Frontal cortex (tissue), 4 donors: Measurements from ENCODE around the gene CIT. TPM values are rescaled to one million over a fixed set of nuclear protein-coding genes. Genes with fewer than 3 reads are reported as not detected.

Experiments
- DNase-seq, 2 donors: peaks; one replicate each; pipeline ENCODE4 v3.0.0; 2012; ENCODE audit warnings: low spot score in 2 of 2
- FAIRE-seq: peaks from 2 replicates; lab custom pipeline; 2012; peaks lifted over from hg19 to GRCh38; lab: Jason Lieb, UNC
- total RNA-seq: library from RNA; depleted of rRNA; stranded (reverse); fragments of >200 nt; gene quantifications from one replicate; pipeline ENCODE4 v1.2.3, GENCODE V29; 2014
- donor health status: control.
- donor health status: control.
- donor health status: control.

CIT gene
- total RNA-seq, 1 donor from 2014 or later = 11.4 TPM

- DNase-seq (no peak), FAIRE-seq (no peak)
These were observed 69.7 kb downstream of the CIT start for GRCh38 chr12:119807380-119807779.

GRCh38 chr12:119804011-119804641, 73.0 kb downstream of the CIT start:
- FAIRE-seq (no peak), DNase-seq (peak in 1 of 2 donors; percentile 62)

DNA sequence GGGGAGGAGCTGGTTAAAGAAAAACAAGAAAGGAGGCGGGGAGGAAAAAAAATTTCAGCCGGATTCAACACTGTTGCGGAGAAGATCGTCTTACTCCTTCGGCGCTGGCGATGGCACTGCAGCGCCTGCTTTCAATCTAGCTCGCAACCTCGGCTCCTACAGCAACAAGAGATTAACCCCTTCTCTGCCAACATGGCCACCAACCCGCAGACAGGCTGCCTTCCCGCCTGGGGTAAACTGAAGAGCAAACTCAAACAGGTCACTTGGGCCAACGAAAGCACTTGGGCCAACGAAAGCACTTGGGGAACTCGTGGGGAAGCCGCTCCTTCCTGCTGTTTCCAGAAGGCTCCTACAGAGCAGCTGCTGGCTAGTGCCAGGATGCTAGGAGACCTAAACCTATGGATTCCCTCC, 73.7 kb downstream of the CIT start:
- DNase-seq (peak; percentile 14 to 38), FAIRE-seq (no peak)

DNA sequence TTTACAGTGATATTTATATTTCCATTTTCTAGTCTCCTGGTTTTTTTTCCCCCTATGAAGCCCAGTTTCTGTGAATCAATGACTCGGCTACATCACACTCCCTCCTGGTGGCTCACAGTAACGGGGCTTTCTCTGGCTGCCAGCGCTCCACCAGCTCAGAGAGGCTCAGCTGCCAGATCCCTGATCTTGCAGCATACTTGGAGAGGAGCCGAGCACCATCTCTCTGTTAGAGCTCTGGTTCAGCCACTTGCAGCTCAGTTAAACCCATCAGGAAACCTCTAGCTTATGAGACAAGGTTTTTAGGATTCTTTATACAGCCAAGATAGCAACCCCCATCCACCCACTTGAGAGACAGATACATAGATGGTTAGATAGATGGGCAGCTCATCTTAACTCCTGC, 74.6 kb downstream of the CIT start:
- DNase-seq = peak in 1 of 2 donors; percentile 19

DNA sequence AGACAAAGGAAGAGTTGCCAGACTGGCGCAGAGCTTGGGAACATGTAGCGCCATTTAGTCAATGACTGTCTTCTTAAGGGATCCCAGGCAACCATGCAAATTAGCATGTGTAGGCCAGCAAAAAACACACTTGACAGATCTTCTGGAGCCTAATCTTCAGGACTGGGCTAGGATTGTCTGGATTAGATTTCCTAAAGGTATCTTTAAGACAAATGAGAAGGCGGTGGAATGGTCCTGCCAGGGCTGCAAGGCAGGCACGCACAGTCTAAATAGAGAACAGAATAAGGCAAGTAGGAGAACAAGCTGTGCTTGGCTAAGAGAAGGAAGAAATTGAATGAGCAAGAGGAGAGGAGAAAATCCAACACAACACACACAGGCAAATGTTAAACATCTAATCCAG, 80.0 kb downstream of the CIT start:
- no peak for FAIRE-seq
- no peak for DNase-seq

More for the DNA sequence above, 74.6 kb downstream of the CIT start:
- no peak for FAIRE-seq

DNA sequence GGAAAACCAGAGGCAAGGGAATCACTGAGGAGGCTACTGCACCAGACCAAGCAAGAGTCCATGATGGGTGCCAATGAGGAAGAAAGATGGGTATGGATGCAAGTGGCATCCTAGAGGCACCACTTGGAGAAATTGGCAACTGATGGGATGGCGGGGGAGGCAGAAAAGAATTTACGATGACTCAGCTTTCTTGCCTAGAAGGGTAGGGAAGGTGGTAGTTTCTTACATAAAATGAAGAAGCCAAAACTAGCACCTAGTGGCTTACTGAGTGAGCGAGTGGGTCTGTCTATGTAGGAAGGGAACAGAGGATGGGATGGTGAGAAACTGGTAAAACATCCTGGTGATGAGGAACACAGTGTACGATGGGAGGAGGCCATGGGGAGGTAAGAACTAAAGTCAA, 80.8 kb downstream of the CIT start:
- FAIRE-seq = no peak
- DNase-seq = no peak

DNA sequence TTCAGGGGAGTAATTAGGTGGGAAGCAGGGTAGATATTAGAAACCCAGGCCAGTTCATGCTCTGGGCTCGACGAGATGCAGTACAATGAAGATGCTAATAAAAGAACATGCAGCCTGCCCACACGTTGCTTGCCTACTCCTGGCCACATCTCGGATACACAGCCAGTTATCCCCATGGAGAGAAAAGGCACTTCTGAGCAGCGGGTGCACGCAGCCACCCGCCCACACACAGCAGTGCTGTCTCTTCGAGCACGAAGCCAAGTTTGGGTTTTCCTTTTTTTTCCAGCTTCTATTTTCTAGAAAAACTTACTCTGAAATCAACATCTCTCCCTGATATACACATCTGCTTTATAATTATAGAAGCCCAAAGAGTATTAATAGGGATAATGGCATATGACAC, 85.7 kb downstream of the CIT start:
- FAIRE-seq = no peak
- DNase-seq = peak in 1 of 2 donors; percentile 30

- DNase-seq = no peak
- FAIRE-seq = no peak
These were observed 88.3 kb downstream of the CIT start for GRCh38 chr12:119788786-119789185.

GRCh38 chr12:119786539-119786938, 90.6 kb downstream of the CIT start:
- FAIRE-seq = no peak
- DNase-seq = no peak

- FAIRE-seq (no peak), DNase-seq (no peak)
These were observed 92.4 kb downstream of the CIT start for GRCh38 chr12:119784673-119785072.

DNA sequence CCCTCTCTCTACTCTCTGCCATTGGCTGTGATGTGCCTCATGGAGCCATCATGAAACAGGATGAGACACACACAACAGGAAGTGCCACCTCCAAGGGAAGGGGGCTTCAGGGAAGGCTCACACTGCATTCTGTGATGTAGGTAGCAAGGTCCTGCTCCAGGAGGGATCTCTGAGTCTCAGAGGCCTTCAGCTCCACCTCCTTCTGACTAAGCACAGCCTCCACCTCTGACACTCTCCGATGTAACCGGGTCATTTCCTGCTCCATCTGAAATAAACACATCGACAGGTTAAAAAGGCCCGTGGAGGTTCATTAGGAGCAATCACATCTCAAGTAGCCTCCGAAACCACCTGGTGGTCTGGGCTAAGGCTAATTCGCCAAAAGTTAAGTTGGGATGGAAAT, 93.3 kb downstream of the CIT start:
- FAIRE-seq (no peak), DNase-seq (no peak)

DNA sequence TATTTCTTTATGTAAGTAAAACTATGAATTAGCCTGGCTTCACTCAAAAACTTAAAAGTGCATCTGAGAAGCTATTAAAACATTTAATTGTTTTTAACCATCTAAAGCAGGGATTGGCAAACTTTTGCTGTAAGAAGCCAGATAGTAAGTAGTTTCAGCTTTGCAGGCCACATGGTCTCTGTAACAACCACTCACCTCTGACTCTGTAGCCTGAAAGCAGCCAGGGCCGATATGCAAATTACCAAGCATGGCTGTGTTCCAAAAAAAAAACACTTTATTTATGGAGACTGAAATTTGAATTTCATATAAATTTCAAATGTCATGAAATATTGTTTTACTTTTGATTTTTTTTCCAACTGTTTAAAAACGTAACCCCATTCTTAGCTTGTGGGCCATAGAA, 95.3 kb downstream of the CIT start:
- DNase-seq = no peak
- FAIRE-seq = no peak

GRCh38 chr12:119780786-119781434, 96.2 kb downstream of the CIT start:
- FAIRE-seq (no peak), DNase-seq (peak in 1 of 2 donors; percentile 41)

DNA sequence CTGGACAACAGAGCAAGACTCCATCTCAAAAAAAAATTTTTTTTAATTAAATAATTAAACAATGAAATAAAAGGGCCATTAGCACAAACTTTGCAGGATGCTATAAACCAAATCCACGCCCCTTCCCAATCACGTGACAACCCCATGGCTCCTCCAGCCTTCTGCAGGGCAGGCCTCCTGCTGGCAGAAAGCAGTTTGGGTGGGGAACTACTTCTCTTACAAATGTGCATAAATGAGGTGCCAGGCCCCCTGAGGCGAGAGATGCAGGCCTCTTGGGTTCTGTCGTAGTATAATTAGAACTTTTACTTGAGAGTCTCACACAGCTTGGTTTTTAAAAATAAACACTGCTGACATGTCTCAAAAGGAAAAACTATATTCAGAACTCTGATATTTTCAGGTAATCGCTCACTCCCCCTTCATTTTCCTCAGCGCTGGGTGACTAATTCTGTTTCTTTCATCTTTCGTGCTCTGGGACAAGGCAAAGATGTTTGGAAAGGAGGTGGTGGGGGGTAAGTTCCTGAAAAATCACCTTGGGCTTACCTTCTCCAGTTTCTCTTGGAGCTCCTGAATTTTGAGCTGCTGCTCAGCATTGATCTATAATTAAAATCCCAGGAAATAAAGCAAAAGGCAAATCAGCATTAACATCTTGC, 101.7 kb downstream of the CIT start:
- DNase-seq = no peak
- FAIRE-seq = no peak

- FAIRE-seq (no peak), DNase-seq (no peak)
These were observed 104.7 kb downstream of the CIT start for GRCh38 chr12:119772431-119772830.

DNA sequence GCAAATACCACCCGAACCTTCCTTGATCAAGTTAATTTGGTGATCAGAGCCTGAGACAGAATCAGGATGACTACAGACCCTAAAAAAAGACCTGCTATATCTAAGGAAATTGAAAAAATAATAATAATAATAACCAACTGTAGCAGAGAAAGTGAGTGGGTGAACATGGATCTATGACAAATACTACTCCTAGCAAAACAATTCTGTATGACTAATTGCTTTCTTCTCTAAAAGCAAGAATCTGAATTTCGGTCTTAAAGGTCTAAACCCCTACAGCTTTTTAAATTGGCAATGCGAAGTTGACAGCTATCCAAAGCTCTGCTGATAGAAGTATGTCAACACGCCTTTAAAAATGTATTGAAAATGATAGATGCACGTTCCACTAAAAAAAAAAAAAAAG, 107.0 kb downstream of the CIT start:
- no peak for DNase-seq
- FAIRE-seq = no peak

DNA sequence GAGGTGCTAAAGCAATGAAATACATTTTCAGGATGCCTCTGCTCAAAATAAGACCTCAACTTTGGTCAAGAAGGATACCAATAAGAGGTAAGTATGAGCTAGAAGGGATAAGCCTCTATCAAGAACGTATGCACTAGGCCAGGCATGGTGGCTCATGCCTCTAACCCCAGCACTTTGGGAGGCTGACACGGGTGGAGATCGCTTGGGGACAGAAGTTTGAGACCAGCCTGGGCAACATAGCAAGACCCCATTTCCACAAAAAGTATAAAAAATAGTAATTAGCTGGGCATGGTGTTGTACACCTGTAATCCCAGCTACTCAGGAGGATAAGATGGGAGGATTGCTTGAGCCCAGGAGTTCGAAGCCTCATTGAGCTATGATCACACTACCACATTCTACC, 114.5 kb downstream of the CIT start:
- FAIRE-seq (no peak), DNase-seq (no peak)

DNA sequence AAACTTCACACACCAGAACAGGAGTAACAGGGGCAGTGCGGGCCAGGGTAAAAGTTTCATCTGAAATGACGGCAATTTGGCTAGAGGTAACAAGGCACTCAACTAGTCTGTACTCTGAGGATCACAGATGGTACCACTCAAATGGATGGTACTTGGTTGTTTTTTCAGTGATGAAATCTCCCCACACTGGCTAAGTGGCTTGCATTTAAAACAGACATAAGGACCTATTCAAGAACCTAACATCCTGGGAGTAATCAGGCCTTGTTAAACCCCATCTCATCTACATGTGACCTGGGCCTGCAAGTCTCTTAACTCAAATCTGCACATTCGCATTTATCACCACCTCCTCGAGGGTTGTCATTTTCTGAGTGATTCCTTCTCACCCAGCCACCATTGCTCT, 118.4 kb downstream of the CIT start:
- FAIRE-seq = no peak
- no peak for DNase-seq

DNA sequence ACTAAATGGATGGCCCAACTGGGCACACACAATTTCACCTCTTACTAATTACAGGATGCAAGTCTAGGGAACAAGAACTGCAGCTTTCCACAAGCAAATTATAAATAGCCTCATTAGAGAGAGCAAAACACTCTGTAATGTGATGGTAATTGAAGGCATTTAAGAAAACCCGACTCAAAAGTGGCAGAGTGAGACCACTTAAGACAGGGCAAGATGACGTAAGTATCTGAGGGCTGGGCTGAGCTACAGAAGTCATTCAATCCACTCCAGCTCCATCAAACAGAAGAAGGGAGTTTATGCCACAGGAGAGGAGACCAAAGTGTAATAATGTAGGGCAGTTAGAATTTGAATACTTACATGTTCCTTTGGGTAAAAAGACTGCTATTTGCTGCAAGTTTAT, 118.9 kb downstream of the CIT start:
- no peak for DNase-seq
- FAIRE-seq = no peak

DNA sequence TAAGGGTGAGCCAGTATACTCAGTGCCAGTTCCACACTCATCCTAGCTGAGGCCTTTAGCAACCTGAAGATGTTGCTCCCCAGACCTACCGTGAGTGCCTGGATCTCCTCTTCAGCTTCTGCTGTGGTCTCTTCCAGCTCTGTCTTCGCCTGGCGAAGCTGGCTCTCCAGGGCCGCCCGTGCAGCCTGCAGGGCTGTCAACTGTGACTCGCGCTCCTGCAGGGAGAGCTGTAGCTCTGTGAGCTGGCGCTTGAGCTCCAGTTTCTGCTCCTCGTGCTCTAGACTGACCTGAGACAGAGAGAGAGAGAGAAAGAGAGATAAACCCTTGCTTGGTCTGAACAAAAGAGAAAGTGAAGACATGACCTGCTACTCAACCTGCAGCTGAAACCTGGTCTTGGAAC, 125.2 kb downstream of the CIT start:
- FAIRE-seq (no peak), DNase-seq (no peak)

DNA sequence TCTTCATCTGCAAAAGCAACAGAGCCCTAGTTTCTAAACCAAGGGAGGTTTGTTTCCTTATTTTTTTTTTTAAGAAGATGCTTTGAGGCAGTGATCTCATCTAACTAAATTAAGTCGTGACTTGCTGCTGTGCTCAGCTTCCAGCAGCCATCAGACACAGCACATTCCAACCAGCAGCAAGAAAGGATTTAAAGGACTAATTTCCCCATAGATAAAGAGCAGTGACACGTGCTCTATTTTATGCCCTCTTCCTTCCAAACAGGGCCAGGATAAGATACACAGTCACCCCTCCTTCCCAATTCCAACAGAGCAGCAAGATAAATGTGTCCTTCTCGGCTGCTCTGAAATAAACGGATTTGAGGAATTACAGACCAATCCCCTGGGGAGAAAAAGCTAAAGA, 127.5 kb downstream of the CIT start:
- no peak for FAIRE-seq
- DNase-seq = no peak
